IPS-15b (cell line): ENCODE data around the gene RNASE8.
"Not testable (repeated sequence)": the region's sequence is repeated elsewhere in the genome, so short reads cannot be mapped to it uniquely, and the experiment has no call there.

Source experiments
- H3K27me3 ChIP-seq: one replicate; pipeline ENCODE4 v1.6.1; 2013; ENCODE audit warnings: low read length; ENCODE audit not compliant: control insufficient read depth, insufficient read depth
- H3K36me3 ChIP-seq: one replicate; pipeline ENCODE4 v1.6.1; 2013; ENCODE audit warnings: low read length; ENCODE audit not compliant: control insufficient read depth, insufficient read depth
- H3K4me1 ChIP-seq: one replicate; pipeline ENCODE4 v1.6.1; 2013; ENCODE audit warnings: mild to moderate bottlenecking, low read length; ENCODE audit not compliant: control insufficient read depth, insufficient read depth
- H3K4me3 ChIP-seq: one replicate; pipeline ENCODE4 v1.5.1; 2013; ENCODE audit warnings: low read depth, low read length
- H3K9ac ChIP-seq: one replicate; pipeline ENCODE4 v1.6.1; 2013; ENCODE audit warnings: low read depth, mild to moderate bottlenecking, low read length
- H3K9me3 ChIP-seq: one replicate; pipeline ENCODE4 v1.6.1; 2013; ENCODE audit warnings: mild to moderate bottlenecking, low read length; ENCODE audit not compliant: control insufficient read depth, insufficient read depth

The RNASE8 gene

GRCh38 chr14:21057803-21058675 lies at the start of gene RNASE8:
Gene RNASE8, plus strand, starts transcription at chr14:21057822. Its CDS starts 71 bp downstream, at chr14:21057893.
- Histone ChIP-seq H3K4me1 (no peaks in the 10 kb centered on the region), H3K36me3 (no peaks in the 10 kb centered on the region), H3K27me3 (peaks cover 3% of the 10 kb centered on the region), H3K9me3 (no peaks in the 10 kb centered on the region), H3K4me3 (no peak within 1 kb of the TSS), H3K9ac (no peak within 1 kb of the TSS)

GRCh38 chr14:21009721-21010120 lies 47.9 kb upstream of the RNASE8 start:
- H3K27me3 ChIP-seq, H3K9me3 ChIP-seq, H3K4me1 ChIP-seq, H3K36me3 ChIP-seq, H3K9ac ChIP-seq, H3K4me3 ChIP-seq: not testable (repeated sequence)

GRCh38 chr14:21011136-21011535 lies 46.5 kb upstream of the RNASE8 start:
- Histone ChIP-seq H3K27me3 (no peaks in the 10 kb centered on the region), H3K4me1 (peaks cover 7% of the 10 kb centered on the region), H3K9me3 (no peaks in the 10 kb centered on the region), H3K4me3 (no peak overlapping the region), H3K9ac (no peak overlapping the region), H3K36me3 (no peaks in the 10 kb centered on the region)

GRCh38 chr14:21014761-21015190 lies 42.8 kb upstream of the RNASE8 start:
- no peak overlapping the region for H3K9ac ChIP-seq
- no peaks in the 10 kb centered on the region for H3K9me3 ChIP-seq
- H3K4me1 ChIP-seq = peaks cover 7% of the 10 kb centered on the region
- peaks cover 2% of the 10 kb centered on the region for H3K36me3 ChIP-seq
- no peaks in the 10 kb centered on the region for H3K27me3 ChIP-seq
- H3K4me3 ChIP-seq = no peak overlapping the region

- Histone ChIP-seq H3K36me3 (peaks cover 2% of the 10 kb centered on the region), H3K9me3 (no peaks in the 10 kb centered on the region), H3K9ac (no peak overlapping the region), H3K4me1 (peaks cover 7% of the 10 kb centered on the region), H3K4me3 (no peak overlapping the region), H3K27me3 (no peaks in the 10 kb centered on the region)
Observed at GRCh38 chr14:21015312-21015711, 42.3 kb upstream of the RNASE8 start.

GRCh38 chr14:21016413-21017190 lies 41.0 kb upstream of the RNASE8 start:
- Histone ChIP-seq H3K4me3 (no peak overlapping the region), H3K36me3 (peaks cover 2% of the 10 kb centered on the region), H3K9ac (no peak overlapping the region), H3K27me3 (peaks cover 7% of the 10 kb centered on the region), H3K9me3 (no peaks in the 10 kb centered on the region), H3K4me1 (peaks cover 7% of the 10 kb centered on the region)

- H3K4me1 ChIP-seq = peaks cover 10% of the 10 kb centered on the region
- no peak overlapping the region for H3K9ac ChIP-seq
- H3K9me3 ChIP-seq = no peaks in the 10 kb centered on the region
Observed at GRCh38 chr14:21017528-21018245, 39.9 kb upstream of the RNASE8 start.

GRCh38 chr14:21018286-21018685 lies 39.3 kb upstream of the RNASE8 start:
- Histone ChIP-seq H3K36me3 (peaks cover 6% of the 10 kb centered on the region), H3K9me3 (no peaks in the 10 kb centered on the region), H3K9ac (no peak overlapping the region), H3K4me3 (no peak overlapping the region), H3K27me3 (peaks cover 24% of the 10 kb centered on the region), H3K4me1 (peaks cover 10% of the 10 kb centered on the region)

More at GRCh38 chr14:21017528-21018245, 39.9 kb upstream of the RNASE8 start:
- H3K27me3 ChIP-seq = peaks cover 18% of the 10 kb centered on the region
- H3K36me3 ChIP-seq = peaks cover 3% of the 10 kb centered on the region
- no peak overlapping the region for H3K4me3 ChIP-seq

- H3K36me3 ChIP-seq = peaks cover 6% of the 10 kb centered on the region
Observed at GRCh38 chr14:21018781-21019180, 38.8 kb upstream of the RNASE8 start.

GRCh38 chr14:21019366-21019765 lies 38.3 kb upstream of the RNASE8 start:
- no peak overlapping the region for H3K9ac ChIP-seq
- H3K4me1 ChIP-seq = peaks cover 12% of the 10 kb centered on the region
- H3K36me3 ChIP-seq = peaks cover 6% of the 10 kb centered on the region
- no peak overlapping the region for H3K4me3 ChIP-seq
- H3K9me3 ChIP-seq = no peaks in the 10 kb centered on the region
- peaks cover 35% of the 10 kb centered on the region for H3K27me3 ChIP-seq

More at GRCh38 chr14:21018781-21019180, 38.8 kb upstream of the RNASE8 start:
- Histone ChIP-seq H3K9me3 (no peaks in the 10 kb centered on the region), H3K27me3 (peaks cover 29% of the 10 kb centered on the region), H3K4me1 (peaks cover 12% of the 10 kb centered on the region), H3K9ac (no peak overlapping the region), H3K4me3 (no peak overlapping the region)

GRCh38 chr14:21020977-21021545 lies 36.6 kb upstream of the RNASE8 start:
- H3K27me3 ChIP-seq = peaks cover 36% of the 10 kb centered on the region
- peaks cover 6% of the 10 kb centered on the region for H3K4me1 ChIP-seq
- peaks cover 6% of the 10 kb centered on the region for H3K36me3 ChIP-seq
- H3K4me3 ChIP-seq = no peak overlapping the region
- no peak overlapping the region for H3K9ac ChIP-seq
- H3K9me3 ChIP-seq = no peaks in the 10 kb centered on the region
